Measurements from ENCODE around the gene UBE2H.

UBE2H gene

GRCh38 chr7:129950191-129950932 lies 2.4 kb downstream of the UBE2H start:
- no peak for DNase-seq (ENCODE audit: low read depth in 2 of 2)

GRCh38 chr7:129949292-129950133 lies 3.2 kb downstream of the UBE2H start:
- peak in 1 of 2 donors; percentile 7 for DNase-seq (ENCODE audit: low read depth in 2 of 2)

GRCh38 chr7:129948877-129949291 lies 3.9 kb downstream of the UBE2H start:
- peak; percentile 49 to 58 for DNase-seq (ENCODE audit: low read depth in 2 of 2)

GRCh38 chr7:129948338-129948737 lies 4.4 kb downstream of the UBE2H start:
- no peak for DNase-seq (ENCODE audit: low read depth in 2 of 2)

- no peak for DNase-seq (ENCODE audit: low read depth in 2 of 2)
Observed at GRCh38 chr7:129947701-129948100, 5.1 kb downstream of the UBE2H start.

GRCh38 chr7:129947049-129947448 lies 5.7 kb downstream of the UBE2H start:
- DNase-seq (ENCODE audit: low read depth in 2 of 2) = no peak

GRCh38 chr7:129946282-129946681 lies 6.5 kb downstream of the UBE2H start:
- DNase-seq (ENCODE audit: low read depth in 2 of 2) = no peak

GRCh38 chr7:129943352-129943751 lies 9.4 kb downstream of the UBE2H start:
- DNase-seq (ENCODE audit: low read depth in 2 of 2) = no peak

GRCh38 chr7:129940329-129940728 lies 12.4 kb downstream of the UBE2H start:
- DNase-seq (ENCODE audit: low read depth in 2 of 2) = no peak

- DNase-seq (ENCODE audit: low read depth in 2 of 2) = no peak
Observed at GRCh38 chr7:129939881-129940280, 12.9 kb downstream of the UBE2H start.

GRCh38 chr7:129933627-129934026 lies 19.1 kb downstream of the UBE2H start:
- DNase-seq (ENCODE audit: low read depth in 2 of 2) = no peak

GRCh38 chr7:129926618-129927017 lies 26.1 kb downstream of the UBE2H start:
- no peak for DNase-seq (ENCODE audit: low read depth in 2 of 2)

- DNase-seq (ENCODE audit: low read depth in 2 of 2) = no peak
Observed at GRCh38 chr7:129925416-129926002, 27.3 kb downstream of the UBE2H start.

GRCh38 chr7:129924602-129925001 lies 28.2 kb downstream of the UBE2H start:
- DNase-seq (ENCODE audit: low read depth in 2 of 2) = no peak

- DNase-seq (ENCODE audit: low read depth in 2 of 2) = no peak
Observed at GRCh38 chr7:129923709-129924108, 29.1 kb downstream of the UBE2H start.

- DNase-seq (ENCODE audit: low read depth in 2 of 2) = no peak
Observed at GRCh38 chr7:129919492-129919891, 33.3 kb downstream of the UBE2H start.

- DNase-seq (ENCODE audit: low read depth in 2 of 2) = no peak
Observed at GRCh38 chr7:129918922-129919321, 33.8 kb downstream of the UBE2H start.

GRCh38 chr7:129917934-129918333 lies 34.8 kb downstream of the UBE2H start:
- DNase-seq (ENCODE audit: low read depth in 2 of 2) = no peak

GRCh38 chr7:129914536-129915272 lies 38.1 kb downstream of the UBE2H start:
- DNase-seq (ENCODE audit: low read depth in 2 of 2) = no peak

GRCh38 chr7:129913428-129913827 lies 39.3 kb downstream of the UBE2H start:
- DNase-seq (ENCODE audit: low read depth in 2 of 2) = no peak

- no peak for DNase-seq (ENCODE audit: low read depth in 2 of 2)
Observed at GRCh38 chr7:129911790-129912189, 41.0 kb downstream of the UBE2H start.

GRCh38 chr7:129909669-129910068 lies 43.1 kb downstream of the UBE2H start:
- DNase-seq (ENCODE audit: low read depth in 2 of 2) = no peak
